Stimulated activated CD8-positive, alpha-beta memory T cell treated with anti-CD3 and anti-CD28 coated beads, Interleukin-2, amount 100 ng/mL, for 1 hour (primary cell): Measurements from ENCODE around the gene CALD1.

Experiments
- DNase-seq, 2 donors: peaks; one replicate each; pipeline ENCODE4 v3.0.0-alpha.2; 2020; ENCODE audit warnings: low read depth in 2 of 2

The CALD1 gene

GRCh38 chr7:134778941-134779740 is at the start of gene CALD1:
Gene CALD1 (plus strand): TSS chr7:134779634. CDS start chr7:134867734, 88,100 bp downstream.
- no peak for DNase-seq

GRCh38 chr7:134729895-134730294 is 49.5 kb upstream of the CALD1 start:
- no peak for DNase-seq

- no peak for DNase-seq
Measured at GRCh38 chr7:134730411-134730829, 49.0 kb upstream of the CALD1 start.

GRCh38 chr7:134731616-134732015 is 47.8 kb upstream of the CALD1 start:
- DNase-seq, result no peak

- no peak for DNase-seq
Measured at GRCh38 chr7:134732728-134733127, 46.7 kb upstream of the CALD1 start.

GRCh38 chr7:134736381-134736780 is 43.1 kb upstream of the CALD1 start:
- no peak for DNase-seq

GRCh38 chr7:134737566-134738345 is 41.7 kb upstream of the CALD1 start:
- no peak for DNase-seq

GRCh38 chr7:134739362-134739761 is 40.1 kb upstream of the CALD1 start:
- DNase-seq, result no peak

- no peak for DNase-seq
Measured at GRCh38 chr7:134740376-134740775, 39.1 kb upstream of the CALD1 start.

GRCh38 chr7:134741907-134742635 is 37.4 kb upstream of the CALD1 start:
- DNase-seq, result no peak

GRCh38 chr7:134742688-134743350 is 36.6 kb upstream of the CALD1 start:
- no peak for DNase-seq

GRCh38 chr7:134744569-134744968 is 34.9 kb upstream of the CALD1 start:
- DNase-seq, result no peak

GRCh38 chr7:134747326-134747725 is 32.1 kb upstream of the CALD1 start:
- no peak for DNase-seq

- DNase-seq, result peak; percentile 8 to 32
Measured at GRCh38 chr7:134750083-134751062, 29.1 kb upstream of the CALD1 start.

- DNase-seq, result no peak
Measured at GRCh38 chr7:134752006-134752760, 27.3 kb upstream of the CALD1 start.

- peak in 1 of 2 donors; percentile 2 for DNase-seq
Measured at GRCh38 chr7:134755422-134756022, 23.9 kb upstream of the CALD1 start.

- no peak for DNase-seq
Measured at GRCh38 chr7:134757938-134758337, 21.5 kb upstream of the CALD1 start.

GRCh38 chr7:134758981-134759380 is 20.5 kb upstream of the CALD1 start:
- no peak for DNase-seq

- DNase-seq, result no peak
Measured at GRCh38 chr7:134761266-134761665, 18.2 kb upstream of the CALD1 start.
